Duodenal mucosa (tissue), 2 donors: ENCODE results near the gene FUS.
"Not testable (repeated sequence)": the region's sequence is repeated elsewhere in the genome, so short reads cannot be mapped to it uniquely, and the experiment has no call there.

Experiments
- H3K27ac ChIP-seq: one replicate; pipeline ENCODE4 v1.7.0; 2013; ENCODE audit warnings: low read depth, low read length
- H3K27me3 ChIP-seq, 2 donors: one replicate each; pipeline ENCODE4 v1.7.0; 2013; ENCODE audit warnings: low read length in 2 of 2, control low read depth in 1 of 2; ENCODE audit not compliant: insufficient read depth in 2 of 2, control insufficient read depth in 1 of 2
- H3K36me3 ChIP-seq, 2 donors: one replicate each; pipeline ENCODE4 v1.7.0; 2013; ENCODE audit warnings: low read length in 2 of 2, control low read depth in 1 of 2; ENCODE audit not compliant: insufficient read depth in 2 of 2, control insufficient read depth in 1 of 2
- H3K4me1 ChIP-seq, 2 donors: one replicate each; pipeline ENCODE4 v1.7.0; 2013; ENCODE audit warnings: low read length in 2 of 2, control low read depth in 1 of 2; ENCODE audit not compliant: insufficient read depth in 2 of 2, control insufficient read depth in 1 of 2
- H3K4me3 ChIP-seq, 2 donors: one replicate each; pipeline ENCODE4 v1.7.0; 2013; ENCODE audit warnings: low read length in 2 of 2, low read depth in 1 of 2
- H3K9ac ChIP-seq, 2 donors: one replicate each; pipeline ENCODE4 v1.7.0; 2013; ENCODE audit warnings: low read length in 2 of 2, low read depth in 1 of 2
- H3K9me3 ChIP-seq, 2 donors: one replicate each; pipeline ENCODE4 v1.7.0; 2013; ENCODE audit warnings: low read length in 2 of 2, control low read depth in 1 of 2; ENCODE audit not compliant: control insufficient read depth in 1 of 2

The FUS gene

DNA sequence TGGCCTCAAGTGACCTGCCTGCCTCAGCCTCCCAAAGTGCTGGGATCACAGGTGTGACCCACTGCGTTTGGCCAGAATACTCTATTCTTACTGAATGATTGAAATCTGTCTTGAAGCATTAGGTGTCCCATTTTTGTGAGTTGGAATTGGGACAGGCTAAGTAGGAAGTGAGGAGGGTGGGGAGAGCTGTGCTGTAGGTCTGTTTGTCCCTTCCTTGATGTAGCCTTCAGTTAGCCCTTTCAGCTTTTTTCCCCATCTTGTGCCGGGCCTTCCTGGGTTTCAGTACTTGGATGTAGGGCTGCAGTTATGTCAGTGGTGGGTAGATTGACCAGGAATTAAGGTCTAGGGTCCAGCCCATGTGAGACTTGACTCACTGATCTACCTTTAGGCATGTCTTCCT, 13.9 kb downstream of the FUS start:
- Histone ChIP-seq H3K4me1 (peaks cover 0 to 3% of the 10 kb centered on the region in 2 donors), H3K4me3 (no peak overlapping the region), H3K9me3 (no peaks in the 10 kb centered on the region), H3K9ac (no peak overlapping the region), H3K27me3 (no peaks in the 10 kb centered on the region), H3K27ac (no peak overlapping the region), H3K36me3 (peaks cover 42 to 82% of the 10 kb centered on the region in 2 donors)

DNA sequence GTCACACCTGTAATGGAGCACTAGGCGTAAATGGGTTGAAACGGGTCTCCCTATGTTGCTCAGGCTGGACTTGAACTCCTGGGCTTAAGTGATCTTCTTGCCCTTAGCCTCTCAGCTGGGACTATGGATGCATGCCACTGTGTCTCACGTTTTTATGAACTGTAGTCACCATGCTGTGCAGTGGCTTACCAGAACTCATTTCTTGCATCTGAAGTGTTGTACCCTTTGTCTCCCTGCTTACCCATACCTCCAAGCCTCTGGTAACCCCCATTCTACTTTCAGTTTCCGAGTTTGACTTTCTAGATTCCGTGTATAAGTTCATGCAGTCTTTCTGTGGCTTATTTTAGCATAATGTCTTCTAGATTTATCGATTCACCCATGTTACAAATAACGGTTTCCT, 15.0 kb downstream of the FUS start:
- no peaks in the 10 kb centered on the region for H3K9me3 ChIP-seq
- no peak overlapping the region for H3K4me3 ChIP-seq
- peaks cover 6 to 13% of the 10 kb centered on the region in 2 donors for H3K4me1 ChIP-seq
- H3K27ac ChIP-seq, result no peak overlapping the region
- no peak overlapping the region for H3K9ac ChIP-seq
- H3K36me3 ChIP-seq, result peaks cover 32 to 77% of the 10 kb centered on the region in 2 donors
- no peaks in the 10 kb centered on the region for H3K27me3 ChIP-seq

GRCh38 chr16:31195861-31196260, 15.9 kb downstream of the FUS start:
- not testable (repeated sequence) for H3K4me3 ChIP-seq, H3K27ac ChIP-seq, H3K27me3 ChIP-seq, H3K9me3 ChIP-seq, H3K9ac ChIP-seq
- Histone ChIP-seq H3K36me3 (peaks cover 24 to 67% of the 10 kb centered on the region in 2 donors), H3K4me1 (peaks cover 15 to 19% of the 10 kb centered on the region in 2 donors)

DNA sequence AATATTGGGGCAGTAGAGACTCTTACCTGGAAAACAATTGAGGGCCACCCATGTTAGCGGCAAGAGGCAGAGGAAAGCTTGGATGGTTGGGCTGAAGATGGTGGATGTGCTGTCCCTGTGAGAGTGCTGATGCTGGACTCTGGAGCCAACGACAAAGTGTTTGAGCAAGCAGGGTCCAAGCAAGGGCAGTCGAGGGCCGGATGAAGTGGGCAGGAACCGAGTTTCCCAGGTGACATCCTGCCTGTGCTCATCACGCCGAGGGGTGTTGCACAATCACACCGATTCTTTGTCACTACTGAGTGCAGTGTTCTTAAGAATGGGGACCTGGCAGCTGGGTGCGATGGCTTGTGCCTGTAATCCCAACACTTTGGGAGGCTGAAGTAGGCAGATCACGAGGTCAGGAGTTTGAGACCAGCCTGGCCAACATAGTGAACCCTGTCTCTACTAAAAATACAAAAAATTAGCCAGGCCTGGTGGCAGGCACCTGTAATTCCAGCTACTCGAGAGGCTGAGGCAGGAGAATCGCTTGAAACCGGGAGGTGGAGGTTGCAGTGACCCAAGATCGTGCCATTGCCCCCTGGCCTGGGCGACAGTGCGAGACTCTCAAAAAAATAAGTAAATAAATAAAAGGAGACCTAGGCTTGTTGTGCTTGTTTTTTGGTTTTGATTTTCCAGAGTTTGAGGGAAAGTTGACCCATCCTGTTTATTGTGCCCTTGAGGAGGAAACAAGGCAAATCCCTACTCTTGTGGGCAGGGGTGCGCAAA, 16.6 kb downstream of the FUS start:
- Histone ChIP-seq H3K27me3 (no peaks in the 10 kb centered on the region), H3K36me3 (peaks cover 18 to 61% of the 10 kb centered on the region in 2 donors), H3K4me1 (peaks cover 22 to 25% of the 10 kb centered on the region in 2 donors)

DNA sequence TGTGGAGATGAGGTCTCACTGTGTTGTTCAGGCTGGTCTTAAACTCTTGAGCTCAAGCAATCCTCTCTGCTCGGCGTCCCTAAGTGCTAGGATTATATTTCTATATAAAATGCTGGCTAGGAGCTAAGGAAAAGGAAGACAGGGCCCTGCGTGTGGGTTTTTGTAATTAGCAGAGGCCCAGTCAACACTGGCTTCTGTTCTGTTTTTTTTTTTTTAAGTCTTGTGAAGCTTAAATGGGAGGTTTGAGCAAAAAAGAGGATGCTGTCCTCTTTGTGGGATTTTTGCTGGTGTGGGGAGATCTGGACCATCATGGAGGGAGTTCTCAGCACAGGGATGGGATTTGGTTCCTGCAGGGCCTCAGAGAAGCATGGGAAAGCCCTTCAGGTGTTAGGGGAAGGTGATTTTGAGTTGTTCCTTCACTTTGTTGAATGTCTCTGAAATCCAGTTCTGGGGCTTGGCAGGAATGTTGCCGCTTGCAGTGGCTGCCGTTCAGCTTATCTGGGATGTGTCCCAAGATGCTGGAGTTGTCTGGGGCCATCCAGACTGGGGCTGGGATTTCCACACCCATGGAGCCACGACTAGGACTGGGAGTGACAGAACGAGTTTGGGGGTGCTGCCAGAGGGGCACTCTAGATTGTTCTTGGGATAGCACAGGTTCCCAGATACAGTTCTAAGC, 18.4 kb downstream of the FUS start:
- Histone ChIP-seq H3K4me3 (no peak overlapping the region), H3K4me1 (peaks cover 26 to 33% of the 10 kb centered on the region in 2 donors), H3K27ac (no peak overlapping the region), H3K9me3 (no peaks in the 10 kb centered on the region), H3K9ac (no peak overlapping the region), H3K36me3 (peaks cover 9 to 42% of the 10 kb centered on the region in 2 donors), H3K27me3 (no peaks in the 10 kb centered on the region)

More for the DNA sequence above, 16.6 kb downstream of the FUS start:
- Histone ChIP-seq H3K4me3 (no peak overlapping the region), H3K9me3 (no peaks in the 10 kb centered on the region), H3K27ac (no peak overlapping the region), H3K9ac (no peak overlapping the region)

DNA sequence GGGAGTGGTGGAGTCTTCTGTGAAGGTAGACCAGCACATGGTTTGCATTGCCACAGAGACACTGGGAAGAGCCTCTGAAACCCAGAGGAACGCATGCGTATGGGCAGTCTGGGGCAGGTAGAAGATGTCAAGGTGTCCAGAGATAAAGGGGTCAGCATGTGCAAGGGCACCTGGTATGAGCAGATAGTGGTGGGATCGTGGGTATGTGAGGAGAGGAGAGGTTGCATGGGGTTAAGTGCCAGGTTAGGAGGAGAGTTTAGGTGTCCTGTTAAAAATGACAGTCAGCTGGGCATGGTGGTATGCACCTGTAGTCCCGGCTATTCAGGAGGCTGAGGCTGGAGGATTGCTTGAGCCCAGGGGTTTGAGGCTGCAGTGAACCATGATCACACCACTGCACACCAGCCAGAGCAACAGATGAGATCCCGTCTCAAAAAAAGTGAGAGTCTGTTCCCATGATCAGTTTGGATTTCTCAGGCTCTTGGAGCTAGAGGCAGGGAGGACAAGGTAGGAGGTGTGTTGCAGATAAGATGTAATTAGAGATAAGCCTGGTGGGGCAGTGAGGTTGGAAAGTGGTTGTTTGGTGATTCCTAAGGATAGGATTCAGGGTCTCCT, 19.6 kb downstream of the FUS start:
- peaks cover 26 to 33% of the 10 kb centered on the region in 2 donors for H3K4me1 ChIP-seq
- peak overlapping the region in 1 of 2 donors; percentile 22 for H3K9ac ChIP-seq
- no peaks in the 10 kb centered on the region for H3K9me3 ChIP-seq
- no peak overlapping the region for H3K4me3 ChIP-seq
- no peak overlapping the region for H3K27ac ChIP-seq
- peaks cover 5 to 31% of the 10 kb centered on the region in 2 donors for H3K36me3 ChIP-seq
- no peaks in the 10 kb centered on the region for H3K27me3 ChIP-seq

- not testable (repeated sequence) for H3K4me3 ChIP-seq, H3K9me3 ChIP-seq, H3K27ac ChIP-seq, H3K27me3 ChIP-seq
- H3K36me3 ChIP-seq, result peaks cover 5 to 25% of the 10 kb centered on the region in 2 donors
- H3K4me1 ChIP-seq, result peaks cover 26 to 33% of the 10 kb centered on the region in 2 donors
- H3K9ac ChIP-seq, result peak overlapping the region in 1 of 2 donors; percentile 22
Observed at GRCh38 chr16:31200111-31200510, 20.2 kb downstream of the FUS start.

DNA sequence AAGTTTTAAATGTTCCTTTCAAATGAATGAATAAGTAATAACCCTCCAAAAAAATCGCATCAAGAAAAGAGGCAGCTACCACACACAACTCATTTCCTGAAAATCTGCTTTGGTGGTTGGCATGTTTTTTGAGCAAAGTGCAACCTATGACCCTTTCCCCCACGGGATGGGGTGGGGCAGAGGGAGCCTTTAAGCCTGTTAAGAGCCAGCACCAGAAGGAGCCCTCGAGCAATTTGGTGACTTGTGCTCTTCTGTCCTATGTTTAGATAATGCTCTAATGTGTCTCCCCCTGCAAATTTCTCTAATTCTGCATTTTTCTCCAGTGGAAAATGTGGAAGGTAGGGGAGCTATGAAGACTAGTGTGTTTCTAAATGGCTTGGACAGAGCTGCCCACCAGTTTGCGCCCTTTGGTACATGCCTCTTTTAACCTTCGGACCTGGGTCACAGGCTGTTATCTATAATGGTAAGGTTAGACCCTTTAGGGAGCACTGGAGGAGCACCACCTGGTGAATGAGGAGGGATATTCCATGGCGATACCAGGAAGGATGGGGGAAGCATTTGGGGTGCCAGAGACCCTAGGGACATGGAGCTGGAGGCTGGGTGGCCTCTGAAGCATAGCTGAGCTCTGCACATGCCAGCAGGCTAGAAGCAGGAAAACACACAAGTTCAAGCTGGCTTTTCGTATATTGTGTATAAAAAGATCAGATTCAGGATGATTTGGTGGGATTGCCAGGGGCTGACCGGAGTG, 21.1 kb downstream of the FUS start:
- peaks cover 26 to 33% of the 10 kb centered on the region in 2 donors for H3K4me1 ChIP-seq
- H3K9ac ChIP-seq, result peak overlapping the region; percentile 69 to 95
- no peaks in the 10 kb centered on the region for H3K27me3 ChIP-seq
- H3K9me3 ChIP-seq, result no peaks in the 10 kb centered on the region
- H3K27ac ChIP-seq, result no peak overlapping the region
- H3K36me3 ChIP-seq, result peaks cover 5 to 16% of the 10 kb centered on the region in 2 donors
- peak overlapping the region; percentile 93 to 96 for H3K4me3 ChIP-seq

- H3K9ac ChIP-seq, result peak overlapping the region; percentile 69 to 95
- peak overlapping the region; percentile 76 for H3K27ac ChIP-seq
Observed at GRCh38 chr16:31201582-31202413, 21.9 kb downstream of the FUS start.

More at GRCh38 chr16:31201582-31202413, 21.9 kb downstream of the FUS start:
- no peaks in the 10 kb centered on the region for H3K9me3 ChIP-seq
- H3K27me3 ChIP-seq, result no peaks in the 10 kb centered on the region
- H3K4me1 ChIP-seq, result peaks cover 28 to 37% of the 10 kb centered on the region in 2 donors
- peaks cover 2 to 11% of the 10 kb centered on the region in 2 donors for H3K36me3 ChIP-seq
- peak overlapping the region; percentile 93 to 96 for H3K4me3 ChIP-seq
